Stimulated activated CD4-positive, alpha-beta T cell treated with anti-CD3 and anti-CD28 coated beads, Interleukin-2, amount 100 ng/mL, for 4 hours (primary cell): ENCODE results near the gene KERA.

Experiments
- DNase-seq: peaks from one replicate; pipeline ENCODE4 v3.0.0-alpha.2; 2020; ENCODE audit warnings: low read depth

KERA gene

DNA sequence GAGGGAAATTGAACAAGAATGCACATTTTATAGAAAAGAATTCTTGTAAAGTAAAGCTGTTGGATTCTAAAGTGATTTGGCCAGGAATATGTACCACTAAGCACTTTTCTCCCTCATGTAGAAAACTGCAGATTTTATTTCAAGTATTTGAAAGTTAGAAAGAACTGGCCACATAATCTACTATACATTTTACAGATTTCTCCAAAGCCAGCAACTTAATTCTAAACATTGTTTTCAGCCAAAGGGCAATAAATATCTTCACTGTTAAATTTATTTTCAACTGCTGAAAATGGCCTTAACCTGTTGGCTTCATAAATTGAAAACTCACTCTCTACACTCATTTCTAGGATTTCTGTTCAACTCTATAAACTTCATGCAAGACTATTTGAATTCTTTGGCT, 15.6 kb upstream of the KERA start:
- DNase-seq = no peak

DNA sequence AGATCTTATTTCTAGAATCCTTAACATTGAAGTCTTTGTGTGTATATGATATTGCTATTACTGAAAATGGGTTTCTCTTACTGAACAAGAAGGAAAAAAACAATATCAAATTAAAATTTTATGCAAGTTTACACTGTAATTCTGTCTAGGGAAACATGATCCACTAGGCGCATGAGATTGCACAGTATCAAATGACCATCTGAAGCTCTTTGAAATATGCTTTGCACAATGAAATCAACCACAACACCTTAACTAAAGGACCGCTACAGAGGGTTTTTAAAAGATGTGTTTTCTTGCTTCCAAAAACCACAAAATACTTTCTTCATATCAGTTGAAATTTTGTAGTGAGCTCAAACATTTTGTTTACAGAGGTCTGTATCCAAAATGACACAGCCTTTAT, 15.1 kb upstream of the KERA start:
- no peak for DNase-seq

DNA sequence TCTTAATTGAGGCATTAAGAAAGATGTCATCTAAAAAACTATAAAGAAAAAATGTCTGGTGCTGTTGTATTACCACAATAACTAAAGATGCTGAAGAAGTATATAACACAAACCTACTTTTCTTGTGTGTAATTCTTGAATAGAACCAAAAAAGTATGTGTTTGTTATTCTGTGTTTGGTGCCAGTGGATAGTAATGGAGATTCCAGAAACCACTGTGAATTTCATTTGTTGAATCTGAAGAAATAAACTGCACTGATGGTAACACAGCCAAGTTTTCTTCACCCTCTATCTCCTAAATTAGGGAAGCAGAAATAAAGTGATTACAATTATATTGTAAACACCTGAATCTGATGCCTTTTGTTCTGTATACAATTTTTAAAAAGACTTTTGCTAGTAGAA, 13.1 kb upstream of the KERA start:
- DNase-seq = no peak

DNA sequence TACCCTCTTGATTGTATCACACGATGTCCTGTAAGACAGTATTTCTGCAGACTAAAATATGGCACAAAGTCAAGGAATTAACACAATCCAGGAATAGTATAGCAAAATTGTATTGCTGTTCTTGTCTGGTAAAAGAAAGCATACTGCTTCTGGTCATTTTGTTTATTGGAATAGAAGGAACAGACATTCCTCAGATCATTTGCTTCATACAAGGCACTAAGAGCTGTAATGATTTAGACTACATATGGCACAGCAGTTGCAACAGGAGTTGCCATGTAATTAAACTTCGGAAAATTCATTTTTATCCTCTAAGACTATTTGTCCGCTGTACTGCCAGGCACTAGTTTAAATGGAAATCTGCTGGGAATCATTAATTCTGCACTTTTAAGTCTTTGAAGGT, 7.6 kb upstream of the KERA start:
- DNase-seq = no peak

DNA sequence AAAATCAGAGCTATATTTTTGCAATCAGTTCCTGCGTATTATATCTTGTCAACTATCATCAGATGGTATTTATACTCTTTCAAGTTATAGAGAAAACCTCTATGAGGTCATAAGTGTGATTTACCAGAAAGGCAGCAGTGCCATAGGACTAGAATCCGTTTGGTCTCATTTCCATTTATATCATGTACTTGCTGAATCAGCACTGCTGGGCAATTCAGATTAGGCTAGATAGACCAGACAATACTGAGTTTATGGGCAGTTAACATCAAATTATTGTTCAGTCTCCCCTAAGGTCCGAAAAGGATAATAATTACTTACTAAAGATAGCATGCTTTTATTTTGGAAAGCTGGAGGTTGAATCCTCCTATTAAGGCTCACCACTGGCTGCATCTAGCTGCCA, 6.8 kb upstream of the KERA start:
- DNase-seq = no peak

DNA sequence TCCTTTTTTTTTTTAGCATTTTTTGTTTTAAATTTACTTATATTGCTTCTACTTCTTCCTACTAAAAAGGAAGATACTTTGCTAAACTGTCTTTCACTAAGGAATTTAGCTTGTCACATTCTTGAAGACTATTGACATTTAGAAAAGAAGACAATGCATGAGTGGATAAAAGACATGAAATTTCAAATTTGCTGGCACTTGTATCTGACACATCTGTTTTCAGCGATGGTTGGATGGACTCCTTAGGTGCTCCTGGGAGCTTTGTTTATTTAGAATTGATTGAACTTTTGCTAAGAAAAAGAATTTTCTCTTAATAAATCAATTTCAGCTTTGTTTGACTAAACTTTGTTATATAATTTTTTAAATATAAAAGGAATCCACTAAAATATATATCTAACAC, 3.3 kb upstream of the KERA start:
- no peak for DNase-seq

DNA sequence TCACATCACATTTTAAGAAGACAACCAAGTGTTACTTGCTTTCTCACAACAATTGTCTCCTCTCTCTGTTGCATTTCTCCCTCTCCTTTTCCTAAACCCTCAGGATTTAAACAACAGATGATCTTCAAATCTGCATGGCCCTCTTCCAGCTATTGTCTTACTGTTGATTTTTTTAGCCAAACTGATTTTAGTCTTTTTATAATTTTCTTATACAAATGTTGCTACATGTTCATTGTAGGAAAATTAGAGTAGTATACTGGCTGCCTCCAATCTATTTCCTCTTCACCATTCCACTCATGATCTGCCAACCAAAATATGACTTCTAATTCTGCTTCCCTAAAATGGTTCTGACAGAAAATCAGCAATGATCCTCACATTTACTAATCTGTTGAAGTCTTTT, 1.4 kb upstream of the KERA start:
- DNase-seq = no peak

DNA sequence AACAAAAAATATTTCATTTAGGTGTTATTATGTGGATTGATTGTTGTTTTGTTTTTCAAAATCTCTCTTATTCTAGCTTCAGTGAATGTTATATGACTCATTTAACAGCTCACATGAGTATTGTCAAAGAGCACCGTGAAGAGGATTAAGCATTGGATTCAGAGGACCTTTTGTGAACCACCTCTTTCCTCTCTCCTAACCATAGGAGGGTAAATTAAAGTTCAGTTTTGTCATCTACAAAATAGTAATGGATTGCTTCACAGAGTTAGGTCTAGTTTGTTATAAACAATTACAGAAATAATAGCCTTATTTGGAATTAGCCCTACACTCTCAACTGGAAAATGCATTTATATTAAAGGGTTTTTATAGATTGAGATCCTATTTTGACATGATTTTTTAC, 962 bp upstream of the KERA start:
- DNase-seq = no peak

DNA sequence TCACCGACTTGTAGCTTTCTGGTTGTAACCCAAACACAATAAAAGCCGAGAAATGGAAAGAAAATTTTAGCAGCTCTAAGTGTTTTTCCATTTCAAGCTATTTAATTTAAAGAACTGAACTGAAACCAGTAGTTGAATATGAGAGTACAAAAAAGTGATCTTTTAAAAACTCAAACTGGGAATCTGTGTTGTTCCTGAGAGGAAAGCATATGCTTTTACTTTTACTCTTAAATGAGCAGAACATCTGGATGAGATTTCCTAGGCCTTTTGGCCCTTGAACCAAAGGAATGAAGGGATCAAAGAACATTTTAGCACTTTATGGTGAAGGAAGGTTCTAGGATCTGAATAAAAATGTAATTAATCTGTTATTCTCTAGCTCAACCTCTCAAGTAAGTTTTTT, 1.3 kb downstream of the KERA start:
- DNase-seq = no peak

DNA sequence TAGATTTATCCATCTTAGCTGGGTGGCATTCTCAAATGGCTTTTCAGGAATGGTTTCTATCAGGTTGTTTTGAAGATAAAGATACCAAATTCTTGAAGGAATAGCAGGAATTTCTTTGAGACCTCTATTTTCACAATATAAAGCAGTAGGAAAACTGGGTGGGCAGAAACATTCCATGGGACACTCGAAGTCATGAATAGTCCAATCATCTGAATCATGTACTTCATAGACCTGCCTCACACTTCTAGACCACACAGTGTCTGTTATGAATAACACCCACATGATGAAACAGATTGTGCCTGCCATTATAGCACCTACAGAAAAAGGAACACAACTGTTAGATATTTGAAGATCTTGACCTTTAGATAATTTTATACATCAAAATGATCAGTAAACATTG, 1.8 kb downstream of the KERA start:
- no peak for DNase-seq

DNA sequence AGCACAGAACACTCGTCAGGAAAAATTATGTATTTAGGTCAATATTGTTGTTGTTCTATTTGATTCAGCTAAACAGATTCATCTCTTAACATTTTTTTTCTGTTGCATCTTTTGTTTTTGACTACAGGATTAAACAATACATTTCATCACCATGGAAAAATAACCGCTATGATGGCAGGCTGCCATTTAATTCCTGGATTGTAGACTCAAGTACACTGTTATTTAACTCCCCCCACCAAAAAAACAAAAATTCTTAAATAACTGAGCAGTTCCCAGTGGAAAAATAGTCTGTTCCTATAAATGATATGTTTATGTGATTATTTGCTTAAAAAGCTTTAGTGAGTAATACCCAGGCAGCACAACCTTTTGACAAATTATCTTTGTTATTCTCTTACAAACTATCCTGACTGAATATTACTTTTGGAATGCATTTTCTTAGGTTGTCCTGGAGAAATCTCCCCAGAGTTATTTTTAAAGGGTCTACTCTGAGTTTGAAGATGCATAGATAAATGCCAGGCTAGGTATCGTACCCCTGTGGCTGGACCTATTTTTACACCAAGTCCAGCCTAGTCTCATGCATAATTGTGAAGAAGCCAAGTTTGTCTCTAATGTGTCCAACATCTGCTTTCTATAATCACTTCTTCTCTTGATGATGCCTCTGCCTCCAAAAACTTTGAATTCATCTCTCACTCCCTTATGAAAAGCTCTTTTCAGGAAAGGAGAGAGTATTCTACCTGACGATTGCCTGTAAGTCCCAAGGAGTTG, 3.7 kb downstream of the KERA start:
- DNase-seq = no peak

DNA sequence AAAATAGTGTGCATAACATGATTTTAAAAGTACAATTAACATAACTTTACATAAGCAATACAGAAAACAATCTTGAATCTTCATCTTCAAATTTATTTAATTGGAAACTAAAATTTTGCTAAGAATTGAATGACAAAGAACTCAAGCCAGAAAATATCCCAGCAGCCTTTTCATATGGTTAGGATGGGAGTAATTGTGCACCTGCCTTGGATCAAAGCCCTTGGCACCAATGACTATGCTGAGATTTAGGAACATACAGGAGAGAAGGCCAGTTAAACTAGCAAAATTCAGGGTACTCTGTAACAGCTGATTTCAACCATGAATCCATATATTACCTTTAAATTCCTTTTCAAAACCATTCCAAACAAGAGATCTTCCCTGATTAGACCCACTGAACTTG, 5.8 kb downstream of the KERA start:
- DNase-seq = no peak

DNA sequence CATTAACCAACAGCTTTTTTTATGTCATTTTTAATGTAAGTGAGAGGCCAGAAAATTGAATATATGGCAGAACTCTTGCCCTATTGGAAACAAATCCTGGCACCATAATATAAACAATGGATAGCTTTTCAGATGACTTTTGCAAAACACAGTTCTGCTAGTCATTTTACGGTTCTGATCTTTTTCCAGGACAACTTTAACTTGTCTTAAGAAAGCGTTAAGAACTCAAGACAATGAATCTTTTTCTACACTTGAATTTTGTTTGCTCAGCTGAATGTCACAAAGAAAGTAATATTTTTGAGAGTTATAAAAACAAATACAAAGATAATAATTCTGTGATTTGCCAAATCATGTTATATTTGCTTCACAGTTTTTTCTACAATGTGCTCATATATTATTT, 13.2 kb downstream of the KERA start:
- no peak for DNase-seq

DNA sequence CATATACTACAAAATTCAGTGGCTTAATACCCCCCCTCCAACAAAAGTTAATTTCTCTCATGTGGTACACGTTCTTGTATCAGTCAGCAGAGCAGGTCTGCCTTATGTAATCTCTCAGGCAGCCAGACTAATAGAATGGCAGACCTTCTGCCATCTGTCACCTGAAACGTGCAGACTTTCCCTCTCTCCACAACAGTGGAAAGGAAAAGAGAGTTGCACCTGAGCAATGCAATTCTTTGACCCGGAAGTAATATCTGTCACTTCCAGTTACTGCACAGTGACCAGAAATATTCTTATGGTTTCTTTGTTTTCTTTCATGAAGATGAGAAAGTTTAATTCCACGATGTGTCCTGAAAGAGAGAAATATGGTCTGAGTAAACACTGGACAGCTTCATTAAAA, 14.4 kb downstream of the KERA start:
- no peak for DNase-seq

DNA sequence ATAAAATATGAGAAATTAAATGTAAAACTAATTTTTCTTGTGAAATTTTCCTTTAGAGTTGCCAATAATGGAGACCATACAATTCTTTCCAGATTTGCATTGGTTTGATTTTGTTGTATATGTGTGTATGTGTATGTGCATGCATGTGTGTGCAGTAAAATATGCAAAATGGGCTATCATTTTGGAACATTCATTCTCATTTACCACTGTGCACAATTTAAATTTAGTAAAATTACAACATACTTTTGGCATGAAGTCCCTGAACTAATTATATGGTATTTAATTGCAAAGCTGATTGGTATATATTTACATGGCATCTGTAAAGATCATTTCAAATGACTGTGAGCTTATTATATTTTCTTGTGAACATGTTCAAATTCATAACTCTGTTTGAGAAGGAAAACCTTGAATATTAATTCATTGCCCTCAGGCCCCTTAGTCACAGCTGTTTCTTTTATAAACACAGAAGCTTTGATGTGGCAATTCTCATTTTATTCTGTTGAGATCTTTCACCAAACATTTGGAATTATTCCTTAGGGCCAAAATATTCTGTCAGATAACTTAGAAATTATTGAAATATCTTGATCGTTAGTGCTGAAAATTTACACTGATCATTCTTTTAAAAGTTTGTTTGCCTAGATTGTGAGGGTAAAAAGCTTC, 17.6 kb downstream of the KERA start:
- no peak for DNase-seq

DNA sequence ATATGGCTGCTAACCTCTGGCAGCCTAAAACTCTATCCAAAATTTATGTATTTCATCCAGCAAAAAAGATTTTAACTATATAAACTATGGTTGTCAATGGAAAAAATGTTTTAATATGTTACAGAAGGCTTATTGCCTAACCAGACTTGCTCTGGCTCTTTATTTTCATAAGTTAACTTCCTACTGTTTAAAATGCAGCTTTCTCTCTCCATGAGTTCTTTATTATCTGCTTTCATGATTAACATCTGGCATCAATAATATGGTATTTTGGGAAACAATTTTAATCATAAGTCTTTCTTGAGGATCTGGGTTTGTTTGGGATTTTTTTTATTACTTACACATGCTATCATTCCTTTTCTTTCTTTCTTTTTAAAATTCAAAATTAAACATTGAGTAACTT, 20.5 kb downstream of the KERA start:
- no peak for DNase-seq

DNA sequence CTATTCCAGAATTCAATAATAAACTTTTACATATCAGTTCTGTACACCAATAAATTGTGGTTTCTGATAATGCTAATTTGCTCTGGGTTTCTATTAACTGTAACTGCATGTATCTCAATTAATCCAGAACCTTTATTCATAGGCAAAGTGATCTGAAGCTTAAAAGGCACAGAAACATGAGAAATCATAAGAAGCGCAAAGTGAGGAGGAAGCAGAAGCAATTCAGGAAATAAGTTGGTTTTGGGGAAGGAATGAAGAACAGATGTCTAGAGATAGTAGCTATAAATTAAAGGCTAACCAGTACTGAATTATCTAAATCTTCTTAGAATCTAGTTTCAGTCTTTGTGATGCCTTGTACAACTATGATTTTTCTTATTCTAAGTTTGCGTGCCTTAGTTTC, 24.6 kb downstream of the KERA start:
- DNase-seq = no peak

DNA sequence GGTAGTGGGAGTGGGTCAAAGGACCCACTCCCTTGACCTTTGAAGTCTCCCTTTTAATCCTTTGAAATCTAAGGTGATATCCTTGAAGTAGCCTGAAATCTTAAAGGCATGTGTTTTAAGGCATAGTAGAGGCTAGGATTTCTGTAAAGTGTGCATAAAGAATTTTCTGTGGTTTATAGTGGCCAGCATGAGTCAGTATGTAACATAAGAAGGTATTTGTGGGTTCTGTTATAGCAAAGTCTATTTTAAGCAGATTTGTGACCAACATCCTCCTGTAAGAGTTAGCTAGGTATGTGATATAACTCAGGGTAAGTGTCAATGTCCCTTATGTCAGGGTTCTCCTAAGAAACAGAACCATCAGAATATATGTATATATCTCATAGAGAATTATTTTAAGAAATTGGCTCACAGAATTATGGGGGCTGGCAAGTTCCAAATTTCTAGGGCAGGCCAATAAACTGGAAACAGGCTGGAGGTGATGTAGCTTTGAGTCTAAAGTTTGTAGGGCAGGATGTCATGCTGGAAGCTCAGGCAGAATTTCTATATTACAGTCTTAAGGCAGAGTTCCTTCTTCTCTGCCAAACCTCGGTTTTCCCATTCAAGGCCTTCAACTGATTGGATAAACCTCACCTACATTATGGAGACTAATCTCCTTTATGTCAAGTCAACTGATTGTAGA, 34.4 kb downstream of the KERA start:
- DNase-seq = no peak

DNA sequence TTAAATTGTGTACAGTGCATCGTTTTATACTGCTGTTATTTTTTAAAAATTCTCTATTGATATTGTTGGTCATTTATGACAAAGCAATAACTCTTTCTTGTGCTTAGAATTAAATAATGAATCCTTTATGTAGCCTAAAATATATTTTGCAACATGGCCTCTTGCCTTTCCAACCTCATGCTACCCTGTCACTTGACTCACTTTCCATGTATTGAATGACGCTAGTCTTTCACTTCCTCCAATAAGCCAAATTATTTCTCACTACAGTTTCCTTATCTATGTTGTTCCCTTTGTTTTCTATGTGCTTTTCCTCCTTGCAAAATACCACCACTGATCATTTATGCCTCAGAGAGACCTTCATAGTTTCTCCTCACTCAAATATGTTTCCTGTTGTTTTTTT, 36.7 kb downstream of the KERA start:
- DNase-seq = no peak

DNA sequence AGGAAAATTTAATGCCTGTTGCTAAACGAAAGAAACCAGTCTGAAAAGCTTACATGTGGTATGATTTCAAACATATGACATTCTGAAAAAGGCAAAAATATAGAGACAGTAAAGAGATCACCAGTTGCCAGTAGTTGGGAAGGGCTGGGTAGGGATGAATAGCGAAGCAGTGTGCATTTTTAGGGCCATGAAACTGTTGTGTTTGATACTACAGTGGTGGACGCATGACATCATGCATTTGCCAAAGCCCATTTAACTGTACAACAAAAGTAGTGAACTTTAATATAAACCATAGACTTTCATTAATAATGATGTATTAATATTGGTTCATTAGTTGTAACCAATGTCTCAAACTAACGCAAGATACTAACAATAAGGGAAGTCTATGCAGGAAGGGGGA, 38.4 kb downstream of the KERA start:
- DNase-seq = no peak

DNA sequence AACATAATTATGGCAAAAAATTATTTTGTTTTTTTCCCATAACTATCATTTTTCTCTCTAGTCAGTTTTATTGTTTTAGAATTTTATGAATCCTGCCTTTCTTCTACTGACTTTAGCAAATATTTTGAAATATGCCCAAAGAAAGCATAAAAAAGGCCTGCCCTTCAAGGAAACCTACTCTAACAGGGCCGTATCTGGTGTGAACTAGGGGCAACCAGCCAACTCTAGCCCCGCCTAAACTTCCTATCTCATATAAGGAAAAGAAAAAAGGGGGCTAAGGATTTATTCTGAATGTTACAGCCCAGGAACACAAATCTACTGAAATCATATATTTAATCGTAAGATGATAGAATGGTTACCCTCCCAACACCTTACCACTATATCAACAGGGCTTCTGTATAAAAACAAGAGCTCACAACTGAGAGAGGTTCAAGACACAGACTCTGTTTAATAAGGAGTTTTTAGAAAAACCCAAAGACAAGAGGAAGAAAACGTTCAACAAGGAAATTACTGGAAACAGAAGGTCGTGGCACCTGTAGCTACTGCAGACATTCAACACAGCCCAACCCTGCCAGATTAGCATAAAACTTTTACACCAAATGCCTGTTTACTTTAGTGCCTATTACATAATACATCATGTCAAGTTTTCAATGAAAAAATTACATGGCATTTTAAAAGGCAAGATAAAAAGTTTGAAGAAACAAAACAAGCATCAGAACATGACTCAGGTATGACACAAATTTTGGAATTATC, 40.1 kb downstream of the KERA start:
- DNase-seq = no peak

DNA sequence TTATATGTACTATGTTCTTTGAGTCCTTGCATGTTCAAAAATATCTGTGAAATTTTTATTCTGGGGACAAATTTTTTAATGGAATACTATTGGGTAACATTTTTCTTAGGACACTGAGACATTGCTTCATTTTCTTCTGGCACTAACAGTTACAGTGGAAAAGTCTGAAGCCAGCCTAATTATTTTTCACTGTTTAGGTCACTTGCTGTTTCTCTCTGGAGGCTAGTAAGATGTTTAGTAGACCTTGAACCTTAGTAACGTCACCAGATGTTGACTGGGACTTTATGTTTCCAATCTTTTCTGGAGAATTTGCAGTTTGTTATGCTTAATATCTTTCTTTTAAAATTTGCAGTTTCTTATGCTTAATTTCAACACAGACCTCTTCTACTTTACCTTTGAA, 40.8 kb downstream of the KERA start:
- DNase-seq = no peak
